Measurements from ENCODE around the gene COMMD1. TPM values are rescaled to one million over a fixed set of nuclear protein-coding genes. Genes with fewer than 3 reads are reported as not detected.

COMMD1 gene
- total and polyA plus RNA-seq, 2 donors (not counting 1 experiment from before 2014, with no cell fraction given), result 38.6 to 49.3 TPM

- H4K20me1 ChIP-seq (ENCODE audit: control insufficient read depth, extremely low read depth, insufficient read depth, low read length), result no peaks in the 10 kb centered on the region
- no peak overlapping the region for H3K4me2 ChIP-seq (ENCODE audit: extremely low read depth, insufficient read depth, low read length)
- no peaks in the 10 kb centered on the region for H3K79me2 ChIP-seq (ENCODE audit: control insufficient read depth, insufficient read depth, low read length)
- no peak overlapping the region for H3K27ac ChIP-seq (ENCODE audit: insufficient read depth, low read length)
- no peaks in the 10 kb centered on the region for H3K4me1 ChIP-seq (ENCODE audit: control insufficient read depth, extremely low read depth, insufficient read depth, low read length)
- no peaks in the 10 kb centered on the region for H3K27me3 ChIP-seq (ENCODE audit: control insufficient read depth, insufficient read depth, low read length)
- H3K9ac ChIP-seq (ENCODE audit: insufficient read depth, low read length), result no peak overlapping the region
- no peaks in the 10 kb centered on the region for H3K36me3 ChIP-seq (ENCODE audit: control insufficient read depth, insufficient read depth, low read length)
- no peak for TF ChIP-seq EZH2 (IDR thresholded peaks at IDR 0.05; ENCODE audit: low read length, missing control alignments)
- no peak for TF ChIP-seq CTCF (conservative IDR thresholded peaks at IDR 0.05 in 1 of 2, IDR thresholded peaks at IDR 0.05 in 1 of 2; ENCODE audit: low read depth in 1 of 2, low read length in 2 of 2)
- H2AFZ ChIP-seq (ENCODE audit: low read length), result no peak overlapping the region
- no peaks in the 10 kb centered on the region for H3K9me3 ChIP-seq (ENCODE audit: control insufficient read depth, insufficient read depth, low read depth, low read length)
- H3K4me3 ChIP-seq (replicated peaks in 1 of 4; ENCODE audit: control extremely low read depth in 1 of 4, insufficient read depth in 1 of 4, low read depth in 3 of 4, low read length in 4 of 4), result no peak overlapping the region
- DNase-seq (ENCODE audit: low read depth in 2 of 2), result no peak
Observed at GRCh38 chr2:62007555-62007954, 102.1 kb downstream of the COMMD1 start.

- H3K79me2 ChIP-seq (ENCODE audit: control insufficient read depth, insufficient read depth, low read length), result no peaks in the 10 kb centered on the region
- DNase-seq (ENCODE audit: low read depth in 2 of 2), result peak in 1 of 2 donors; percentile 29
- no peaks in the 10 kb centered on the region for H3K27me3 ChIP-seq (ENCODE audit: control insufficient read depth, insufficient read depth, low read length)
- H3K4me1 ChIP-seq (ENCODE audit: control insufficient read depth, extremely low read depth, insufficient read depth, low read length), result no peaks in the 10 kb centered on the region
- H3K9ac ChIP-seq (ENCODE audit: insufficient read depth, low read length), result no peak overlapping the region
- H3K27ac ChIP-seq (ENCODE audit: insufficient read depth, low read length), result no peak overlapping the region
- no peak overlapping the region for H3K4me3 ChIP-seq (replicated peaks in 1 of 4; ENCODE audit: control extremely low read depth in 1 of 4, insufficient read depth in 1 of 4, low read depth in 3 of 4, low read length in 4 of 4)
- no peaks in the 10 kb centered on the region for H4K20me1 ChIP-seq (ENCODE audit: control insufficient read depth, extremely low read depth, insufficient read depth, low read length)
- no peaks in the 10 kb centered on the region for H3K9me3 ChIP-seq (ENCODE audit: control insufficient read depth, insufficient read depth, low read depth, low read length)
- no peaks in the 10 kb centered on the region for H3K36me3 ChIP-seq (ENCODE audit: control insufficient read depth, insufficient read depth, low read length)
- H2AFZ ChIP-seq (ENCODE audit: low read length), result no peak overlapping the region
- H3K4me2 ChIP-seq (ENCODE audit: extremely low read depth, insufficient read depth, low read length), result no peak overlapping the region
- no peak for TF ChIP-seq CTCF (conservative IDR thresholded peaks at IDR 0.05 in 1 of 2, IDR thresholded peaks at IDR 0.05 in 1 of 2; ENCODE audit: low read depth in 1 of 2, low read length in 2 of 2)
- no peak for TF ChIP-seq EZH2 (IDR thresholded peaks at IDR 0.05; ENCODE audit: low read length, missing control alignments)
Observed at GRCh38 chr2:62010632-62011256, 105.3 kb downstream of the COMMD1 start.

- no peaks in the 10 kb centered on the region for H3K27me3 ChIP-seq (ENCODE audit: control insufficient read depth, insufficient read depth, low read length)
- TF ChIP-seq CTCF (conservative IDR thresholded peaks at IDR 0.05 in 1 of 2, IDR thresholded peaks at IDR 0.05 in 1 of 2; ENCODE audit: low read depth in 1 of 2, low read length in 2 of 2) (no peak), EZH2 (IDR thresholded peaks at IDR 0.05; ENCODE audit: low read length, missing control alignments) (no peak)
- no peak overlapping the region for H3K4me2 ChIP-seq (ENCODE audit: extremely low read depth, insufficient read depth, low read length)
- no peaks in the 10 kb centered on the region for H4K20me1 ChIP-seq (ENCODE audit: control insufficient read depth, extremely low read depth, insufficient read depth, low read length)
- H3K79me2 ChIP-seq (ENCODE audit: control insufficient read depth, insufficient read depth, low read length), result no peaks in the 10 kb centered on the region
- no peak overlapping the region for H3K27ac ChIP-seq (ENCODE audit: insufficient read depth, low read length)
- H3K9ac ChIP-seq (ENCODE audit: insufficient read depth, low read length), result no peak overlapping the region
- no peak for DNase-seq (ENCODE audit: low read depth in 2 of 2)
- no peak overlapping the region for H3K4me3 ChIP-seq (replicated peaks in 1 of 4; ENCODE audit: control extremely low read depth in 1 of 4, insufficient read depth in 1 of 4, low read depth in 3 of 4, low read length in 4 of 4)
- no peaks in the 10 kb centered on the region for H3K4me1 ChIP-seq (ENCODE audit: control insufficient read depth, extremely low read depth, insufficient read depth, low read length)
- no peaks in the 10 kb centered on the region for H3K9me3 ChIP-seq (ENCODE audit: control insufficient read depth, insufficient read depth, low read depth, low read length)
- no peaks in the 10 kb centered on the region for H3K36me3 ChIP-seq (ENCODE audit: control insufficient read depth, insufficient read depth, low read length)
- no peak overlapping the region for H2AFZ ChIP-seq (ENCODE audit: low read length)
Observed at GRCh38 chr2:62013641-62014040, 108.2 kb downstream of the COMMD1 start.
